NCI-H748 treated with DMSO at 0.1 percent for 48 hours (cell line): ENCODE results near the gene PAFAH1B2.

Source experiments
- DNase-seq: peaks from one replicate; lab custom pipeline; 2025; lab: John Stamatoyannopoulos, UW

The PAFAH1B2 gene

DNA sequence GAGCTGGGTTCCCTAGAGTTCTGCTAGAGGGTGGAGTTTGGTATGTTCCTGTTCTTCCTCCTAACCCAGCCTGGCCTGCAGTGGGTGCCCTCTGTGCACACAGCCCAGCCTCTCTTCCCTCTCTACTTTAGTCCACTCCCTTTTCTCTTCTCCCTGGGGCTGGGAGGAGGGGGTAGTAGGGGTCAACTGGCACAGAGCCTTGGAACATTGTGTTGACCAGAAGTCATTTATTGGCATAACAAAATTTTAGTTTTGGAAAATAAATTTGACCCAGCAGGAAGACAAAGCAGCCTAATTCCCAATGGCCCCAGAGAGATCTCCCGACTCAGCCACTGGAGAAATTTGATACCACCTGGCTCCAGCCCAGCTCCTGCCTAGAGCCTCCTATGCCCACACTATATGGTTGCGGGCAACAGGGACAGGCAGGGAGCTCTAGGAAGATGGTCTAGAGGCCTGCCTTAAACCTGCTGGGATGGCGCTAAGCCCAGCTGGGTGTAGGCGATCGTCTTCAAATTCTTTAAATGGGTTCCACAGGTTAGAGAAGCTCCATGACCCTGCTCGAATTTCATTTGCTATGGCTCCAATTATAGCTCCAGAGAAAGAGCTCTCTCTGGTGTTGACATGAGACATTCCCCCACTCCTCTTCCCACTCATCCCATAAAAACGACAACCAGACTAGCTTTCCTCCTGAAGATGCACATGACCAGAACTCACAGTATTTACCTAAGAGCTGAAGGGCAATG, 77.9 kb downstream of the PAFAH1B2 start:
- no peak for DNase-seq

DNA sequence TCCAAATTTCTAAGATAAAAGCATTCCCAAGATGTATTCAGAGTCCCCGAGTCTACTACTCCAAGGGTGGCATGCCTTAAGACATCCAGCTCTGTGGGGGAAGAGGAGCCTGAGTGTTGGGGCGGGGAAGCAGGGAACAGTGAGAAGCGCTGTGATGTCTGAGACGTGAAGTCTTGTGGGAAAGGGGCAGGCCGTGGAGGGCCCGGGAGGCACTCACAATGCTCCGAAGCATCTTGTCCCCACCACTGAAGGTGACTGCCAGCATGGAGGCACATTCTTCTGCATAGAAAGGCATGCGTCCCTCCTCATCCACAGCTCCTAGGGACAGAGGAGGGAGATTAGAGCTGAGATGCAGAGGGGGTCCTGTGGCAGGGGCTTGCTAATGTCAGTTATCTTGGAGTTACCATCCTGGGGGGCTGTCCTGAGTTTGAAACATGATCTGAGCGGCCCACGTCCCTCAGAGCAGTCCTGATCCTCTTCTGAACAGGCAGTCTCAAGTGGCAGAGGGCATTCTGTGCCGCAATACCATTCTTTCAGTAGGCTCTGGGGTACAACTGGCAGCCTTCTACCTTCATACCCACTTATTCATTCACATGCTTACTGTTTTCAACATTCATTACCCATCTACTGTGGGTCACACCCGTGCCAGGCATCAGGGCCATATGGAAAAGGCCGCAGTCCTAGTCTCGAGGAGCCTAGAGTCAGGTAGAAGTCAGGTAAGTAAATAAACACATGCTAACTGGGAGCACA, 79.1 kb downstream of the PAFAH1B2 start:
- no peak for DNase-seq

DNA sequence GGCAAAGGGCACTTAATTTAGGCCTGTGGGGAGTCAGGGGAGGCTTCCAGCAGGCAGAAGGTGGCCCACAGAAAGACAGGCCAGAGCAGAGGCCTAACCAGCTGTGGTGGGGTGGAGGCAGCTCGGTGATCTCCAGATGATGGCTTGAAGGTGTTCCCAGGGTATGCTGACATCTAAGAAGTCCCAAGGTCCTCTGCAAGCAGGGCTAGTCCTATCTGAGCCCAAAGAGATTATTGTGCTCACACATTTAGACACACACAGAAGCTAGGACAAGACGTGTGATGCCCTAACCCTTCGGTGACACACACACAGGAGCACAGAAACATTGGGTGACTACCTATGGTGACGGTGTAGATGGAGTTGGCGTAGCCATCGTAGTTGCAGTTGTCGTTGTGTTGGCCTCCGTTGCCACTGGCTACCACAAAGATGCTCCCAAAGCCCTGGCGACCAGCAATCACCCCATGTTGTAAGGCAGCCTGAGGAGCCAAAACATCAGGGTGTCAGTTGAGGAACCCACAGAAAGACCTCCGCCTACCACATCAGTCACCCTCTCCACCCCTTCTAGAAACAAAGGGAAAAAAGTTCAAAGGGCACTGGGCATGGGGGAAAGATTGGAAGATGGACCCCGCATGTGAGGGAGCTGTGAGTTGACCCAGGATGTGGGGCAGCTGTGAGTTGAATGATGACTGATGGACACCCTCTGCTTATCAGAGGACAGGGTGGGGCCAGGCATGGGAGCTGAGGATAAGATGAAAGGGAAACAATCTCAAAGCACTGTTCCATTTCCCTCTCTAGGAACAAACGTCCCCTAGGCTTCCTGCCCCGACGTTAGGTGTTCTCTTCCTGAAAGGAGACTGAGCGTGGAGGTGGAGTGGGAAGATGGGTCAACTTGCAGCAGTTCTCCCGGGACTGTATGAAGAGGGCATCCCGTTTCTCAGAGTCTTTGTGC, 79.9 kb downstream of the PAFAH1B2 start:
- DNase-seq = no peak

DNA sequence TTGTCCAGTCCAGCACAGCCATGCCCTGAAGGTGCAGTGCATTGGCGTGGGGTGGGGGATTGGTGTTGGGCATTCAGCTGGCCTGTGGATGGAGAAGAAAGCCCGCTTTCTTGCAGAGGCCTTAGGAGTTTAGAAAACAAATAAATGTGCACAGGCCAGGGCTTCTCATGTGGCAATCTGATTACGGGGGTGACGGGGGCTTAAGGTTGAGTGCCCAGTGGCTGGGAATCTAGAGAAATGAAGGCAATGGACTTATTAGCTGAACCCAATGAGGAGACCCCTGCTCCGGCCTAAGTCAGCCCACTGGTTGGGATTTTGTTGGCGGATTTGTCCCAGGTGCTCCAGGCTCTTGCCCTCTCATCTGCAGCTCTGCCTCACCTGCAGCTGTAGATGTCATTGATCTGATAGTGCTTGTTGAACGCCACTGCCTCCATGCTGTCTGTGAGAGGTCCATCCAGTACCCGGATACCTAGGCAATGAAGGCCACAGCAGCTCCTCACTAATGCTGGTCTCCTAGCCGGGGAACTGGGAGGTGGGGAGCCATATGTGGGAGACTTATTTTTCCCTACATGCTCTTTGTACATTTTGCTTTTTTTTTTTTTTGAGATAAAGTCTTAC, 81.6 kb downstream of the PAFAH1B2 start:
- DNase-seq = no peak
